Stomach (tissue), 9 donors: ENCODE data around the gene SLC6A3. TPM values are rescaled to one million over a fixed set of nuclear protein-coding genes. Genes with fewer than 3 reads are reported as not detected.

Source experiments
- DNase-seq, 2 donors: peaks; one replicate each; pipeline versions ENCODE4 v3.0.0 to v3.0.0-alpha.2; 2013 to 2019
- H3K27ac ChIP-seq, 5 donors: fragments of 200-600 bp in 4 of 5; sonication (generic) in 4 of 5; one replicate each; pipeline ENCODE4 v1.5.1; 2013 to 2019; ENCODE audit warnings: mild to moderate bottlenecking in 1 of 5, moderate library complexity in 1 of 5
- H3K27me3 ChIP-seq, 3 donors: fragments of 200-600 bp; sonication (generic); one replicate each; pipeline ENCODE4 v1.5.1; 2017 to 2019; ENCODE audit warnings: mixed run types in 1 of 3
- H3K36me3 ChIP-seq, 4 donors: fragments of 200-600 bp; sonication (generic); 1 replicate in 3 of 4; 2 replicates in 1 of 4; pipeline ENCODE4 v1.5.1; 2016 to 2019
- H3K4me1 ChIP-seq, 4 donors: fragments of 200-600 bp; sonication (generic); one replicate each; pipeline ENCODE4 v1.5.1; 2016 to 2019
- H3K4me3 ChIP-seq, 4 donors: fragments of 200-600 bp; sonication (generic) in 3 of 4; one replicate each; pipeline ENCODE4 v1.5.1; 2016 to 2019; ENCODE audit warnings: mild to moderate bottlenecking in 1 of 4
- H3K9me3 ChIP-seq, 4 donors: fragments of 200-600 bp; sonication (generic); one replicate each; pipeline ENCODE4 v1.5.1; 2016 to 2019
- CTCF ChIP-seq, 7 experiments: fragments of 450-650 bp in 4 of 7; fragments of 200-600 bp in 3 of 7; sonication (generic) in 3 of 7; IDR thresholded peaks; one replicate each; pipeline ENCODE4 v1.5.1; 2016 to 2019; ENCODE audit warnings: antibody characterized with exemption in 7 of 7, control low read depth in 2 of 7, mild to moderate bottlenecking in 1 of 7
- EP300 ChIP-seq: sonication (generic); formaldehyde crosslinking; IDR thresholded peaks from one replicate; pipeline ENCODE4 v1.6.1; 2017; ENCODE audit warnings: antibody characterized with exemption
- POLR2A ChIP-seq, 4 donors: fragments of 450-650 bp; IDR thresholded peaks; one replicate each; pipeline ENCODE4 v1.6.1; 2016; ENCODE audit warnings: antibody characterized with exemption in 4 of 4, control low read depth in 2 of 4, mild to moderate bottlenecking in 1 of 4, moderate library complexity in 1 of 4
- POLR2AphosphoS5 ChIP-seq, 3 donors: sonication (generic); formaldehyde crosslinking; IDR thresholded peaks; one replicate each; pipeline ENCODE4 v1.6.1; 2016; ENCODE audit warnings: antibody characterized with exemption in 3 of 3
- WGBS, 5 donors: extraction: QIAGEN DNeasy Blood & Tissue Kit in 3 of 5; methylation state at CpG; one replicate each; pipeline versions ENCODE4 v1.1.5 to v1.1.7; 2013 to 2018; 5-methylcytosine and 5-hydroxymethylcytosine counted together
- intact Hi-C: fragments of 100-400 bp; cut with DNase I; formaldehyde crosslinking; loops from one replicate; pipeline ENCODE4 v1.15.1; 2023; ENCODE audit warnings: low total_unique reads
- polyA plus RNA-seq, 3 donors: library from polyadenylated mRNA; stranded (reverse); fragments of 200-250 nt; gene quantifications; one replicate each; pipeline ENCODE4 v1.2.3, GENCODE V29; 2013
- total RNA-seq, 5 donors: library from RNA; depleted of rRNA; stranded (reverse); fragments of >200 nt; gene quantifications; one replicate each; pipeline versions ENCODE4 v1.1.0 to v1.2.3, GENCODE V29; 2014 to 2016
- donor health status: healthy with polysubstance abuse.
- donor health status: Bipolar disorder and iron deficiency.
- donor health status: healthy.

Gene SLC6A3
- total and polyA plus RNA-seq, 8 donors = 0.05 TPM; not detected in 7

- DNase-seq = no peak
- intact Hi-C loops = no loop called here
- H3K4me1 ChIP-seq = peaks cover 15 to 23% (median 20%) of the 10 kb centered on the region in 4 donors
- peaks cover 0 to 70% (median 16%) of the 10 kb centered on the region in 3 donors for H3K27me3 ChIP-seq
- no peak overlapping the region for H3K27ac ChIP-seq
- no peak overlapping the region for H3K4me3 ChIP-seq
- 89 to 93% (median 92%) methylated on average over 4 of the region's 4 CpGs for WGBS, 5 donors
- H3K36me3 ChIP-seq = no peaks in the 10 kb centered on the region
- TF ChIP-seq POLR2AphosphoS5 (IDR thresholded peaks at IDR 0.05) = no peak
- TF ChIP-seq CTCF (IDR thresholded peaks at IDR 0.05) = no peak
- no peak for TF ChIP-seq POLR2A (IDR thresholded peaks at IDR 0.05)
- no peak for TF ChIP-seq EP300
- H3K9me3 ChIP-seq = no peaks in the 10 kb centered on the region
Observed at GRCh38 chr5:1388383-1388967, 56.8 kb downstream of the SLC6A3 start.

GRCh38 chr5:1387876-1388275 lies 57.4 kb downstream of the SLC6A3 start:
- no peak overlapping the region for H3K4me3 ChIP-seq
- intact Hi-C loops = no loop called here
- no peak for TF ChIP-seq POLR2AphosphoS5 (IDR thresholded peaks at IDR 0.05)
- TF ChIP-seq EP300 = no peak
- peaks cover 0 to 68% (median 12%) of the 10 kb centered on the region in 3 donors for H3K27me3 ChIP-seq
- H3K4me1 ChIP-seq = peaks cover 15 to 23% (median 20%) of the 10 kb centered on the region in 4 donors
- H3K27ac ChIP-seq = no peak overlapping the region
- 85 to 97% (median 94%) methylated on average over 5 of the region's 5 CpGs for WGBS, 5 donors
- no peaks in the 10 kb centered on the region for H3K36me3 ChIP-seq
- H3K9me3 ChIP-seq = no peaks in the 10 kb centered on the region
- DNase-seq = no peak

- TF ChIP-seq POLR2A (IDR thresholded peaks at IDR 0.05) (no peak), CTCF (IDR thresholded peaks at IDR 0.05) (no peak), EP300 (no peak), POLR2AphosphoS5 (IDR thresholded peaks at IDR 0.05) (no peak)
- peak overlapping the region in 1 of 5 donors; percentile 89 for H3K27ac ChIP-seq
- H3K4me3 ChIP-seq = peak overlapping the region in 1 of 4 donors; percentile 73
- H3K4me1 ChIP-seq = peaks cover 15 to 23% (median 20%) of the 10 kb centered on the region in 4 donors
- 62 to 73% (median 67%) methylated on average over 7 to 11 of the region's 11 CpGs for WGBS, 5 donors
- H3K9me3 ChIP-seq = no peaks in the 10 kb centered on the region
- intact Hi-C loops = no loop called here
- no peaks in the 10 kb centered on the region for H3K36me3 ChIP-seq
- DNase-seq = no peak
- H3K27me3 ChIP-seq = peaks cover 0 to 67% (median 12%) of the 10 kb centered on the region in 3 donors
Observed at GRCh38 chr5:1387059-1387755, 58.0 kb downstream of the SLC6A3 start.

GRCh38 chr5:1386274-1386717 lies 58.9 kb downstream of the SLC6A3 start:
- DNase-seq = peak; percentile 85 to 88
- Histone ChIP-seq H3K9me3 (no peaks in the 10 kb centered on the region), H3K36me3 (no peaks in the 10 kb centered on the region), H3K4me1 (peaks cover 15 to 23% (median 20%) of the 10 kb centered on the region in 4 donors), H3K27me3 (peaks cover 0 to 65% (median 5%) of the 10 kb centered on the region in 3 donors), H3K4me3 (peak overlapping the region; percentile 53 to 73 (median 64)), H3K27ac (peak overlapping the region; percentile 77 to 96 (median 90))
- intact Hi-C loops = no loop called here
- TF ChIP-seq POLR2AphosphoS5 (IDR thresholded peaks at IDR 0.05) (peak in 2 of 3 donors; percentile 51 to 59), CTCF (IDR thresholded peaks at IDR 0.05) (no peak)
- WGBS, 5 donors = 0 to 1% (median 0%) methylated on average over 26 to 36 of the region's 36 CpGs
